ENCODE data around the gene CFD.
"Not testable (repeated sequence)": the region's sequence is repeated elsewhere in the genome, so short reads cannot be mapped to it uniquely, and the experiment has no call there.

The CFD gene

GRCh38 chr19:887599-887998 is 28.1 kb downstream of the CFD start:
- TF ChIP-seq CTCF (IDR thresholded peaks at IDR 0.05; ENCODE audit: control insufficient read depth, insufficient read depth, low read depth, low read length, missing control alignments) = no peak
- no peak for DNase-seq (ENCODE audit: low read depth)
- H3K4me3 ChIP-seq (ENCODE audit: control insufficient read depth, low read depth, low read length) = no peak overlapping the region

GRCh38 chr19:888581-889385 is 29.3 kb downstream of the CFD start:
- no peak for TF ChIP-seq CTCF (IDR thresholded peaks at IDR 0.05; ENCODE audit: control insufficient read depth, insufficient read depth, low read depth, low read length, missing control alignments)
- H3K4me3 ChIP-seq (ENCODE audit: control insufficient read depth, low read depth, low read length) = no peak overlapping the region
- no peak for DNase-seq (ENCODE audit: low read depth)

- H3K4me3 ChIP-seq (ENCODE audit: control insufficient read depth, low read depth, low read length) = no peak overlapping the region
- no peak for DNase-seq (ENCODE audit: low read depth)
- no peak for TF ChIP-seq CTCF (IDR thresholded peaks at IDR 0.05; ENCODE audit: control insufficient read depth, insufficient read depth, low read depth, low read length, missing control alignments)
These were observed 30.3 kb downstream of the CFD start for GRCh38 chr19:889662-890295.

GRCh38 chr19:890831-891230 is 31.4 kb downstream of the CFD start:
- no peak overlapping the region for H3K4me3 ChIP-seq (ENCODE audit: control insufficient read depth, low read depth, low read length)
- no peak for DNase-seq (ENCODE audit: low read depth)
- TF ChIP-seq CTCF (IDR thresholded peaks at IDR 0.05; ENCODE audit: control insufficient read depth, insufficient read depth, low read depth, low read length, missing control alignments) = no peak

GRCh38 chr19:891421-892200 is 32.1 kb downstream of the CFD start:
- peak overlapping the region; percentile 93 for H3K4me3 ChIP-seq (ENCODE audit: control insufficient read depth, low read depth, low read length)
- DNase-seq (ENCODE audit: low read depth) = not testable (repeated sequence)

- DNase-seq (ENCODE audit: low read depth) = no peak
- no peak for TF ChIP-seq CTCF (IDR thresholded peaks at IDR 0.05; ENCODE audit: control insufficient read depth, insufficient read depth, low read depth, low read length, missing control alignments)
- H3K4me3 ChIP-seq (ENCODE audit: control insufficient read depth, low read depth, low read length) = peak overlapping the region; percentile 93
These were observed 32.9 kb downstream of the CFD start for GRCh38 chr19:892243-892893.

All from AG09309 (cell line).